SH-SY5Y (cell line): ENCODE measurements around the gene FRY.

ENCODE experiments used
- GATA2 ChIP-seq: IDR thresholded peaks from 2 replicates; pipeline ENCODE4 v1.6.1; 2011; ENCODE audit warnings: mild to moderate bottlenecking, low read depth, low read length
- GATA3 ChIP-seq: IDR thresholded peaks from 2 replicates; pipeline ENCODE4 v1.6.1; 2011; ENCODE audit warnings: low read depth, mild to moderate bottlenecking, low read length, moderate library complexity

DNA sequence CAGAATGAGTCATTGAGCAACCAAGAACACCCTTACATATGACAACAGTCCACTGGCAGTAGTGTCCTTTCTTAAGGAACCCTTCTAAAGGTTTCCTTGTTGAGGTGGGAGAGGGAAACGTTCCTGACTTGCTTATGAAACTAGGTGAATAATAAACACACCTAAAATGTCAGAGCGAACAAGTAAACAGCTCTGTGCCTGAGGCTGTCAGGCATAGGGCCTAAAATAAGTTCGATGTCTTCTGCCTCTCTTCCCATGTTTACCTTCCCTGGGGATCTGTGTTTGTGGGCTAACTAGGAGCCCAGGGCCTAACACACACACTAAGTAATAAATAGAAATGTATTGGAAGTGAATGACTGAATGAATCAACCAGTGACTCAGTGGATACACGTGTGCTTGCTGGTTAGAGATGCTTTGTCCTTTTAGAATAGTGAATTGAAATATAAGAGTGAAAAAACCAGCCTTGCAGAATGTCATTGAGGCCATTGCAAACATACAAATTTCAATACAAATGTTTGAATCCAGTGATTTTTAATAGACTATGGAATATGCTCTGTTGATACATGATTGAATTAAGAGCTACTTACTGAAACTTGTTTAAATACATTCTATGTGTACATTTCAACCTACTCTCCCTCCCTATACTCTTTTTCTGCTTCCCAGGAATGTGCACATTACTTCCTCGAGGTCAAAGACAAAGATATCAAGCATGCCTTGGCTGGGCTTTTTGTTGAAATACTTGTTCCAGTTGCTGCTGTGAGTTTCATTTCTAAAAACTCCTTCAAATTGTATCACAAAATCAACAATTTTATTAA is 102.9 kb downstream of the FRY start:
- TF ChIP-seq GATA2 (no peak), GATA3 (no peak)
